Heart left ventricle (tissue), 13 donors: Measurements from ENCODE around the gene KRT74.

Experiments
- CTCF ChIP-seq, 12 donors: fragments of 200-600 bp; sonication (generic) in 4 of 12; IDR thresholded peaks; one replicate each; pipeline versions ENCODE4 v1.5.0 to v1.8.0; 2018 to 2022; ENCODE audit warnings: antibody characterized with exemption in 12 of 12, mild to moderate bottlenecking in 5 of 12
- POLR2A ChIP-seq, 2 donors: fragments of 450-650 bp; IDR thresholded peaks; one replicate each; pipeline ENCODE4 v1.6.1; 2017; ENCODE audit warnings: antibody characterized with exemption in 2 of 2, mild to moderate bottlenecking in 2 of 2, moderate library complexity in 2 of 2
- donor health status: ischemic (EF 13 %, LVEDD 7.1; RV severe dilation, severe dysfunction).
- donor health status: DM: no; HTN: yes; CAD: no.
- donor health status: DM: no; HTN: no; CAD: no.
- donor health status: ischemic (EF 25% LVEDD 6.9; RV normal size, moderate dysfunction).
- donor health status: ischemic (EF 25% LVEDD 5.7; RV mildly dilated, moderate dysfunction).
- donor health status: ischemic (EF 35%, LVEDD 5.7; RV mildly dilated, moderate dysfunction).
- donor health status: nonischemic (EF 11% LVEDD 7.7; RV severe dilation, severe dysfunction).
- donor health status: DM: yes; HTN: yes; CAD: no.
- donor health status: PGD.
- donor health status: ischemic (EF 29% LVEDD 5.4; RV normal size, mild dysfunction).
- donor health status: nonischemic (EF 23%, LVEDD 6.1; RV moderate dilation, normal function).

DNA sequence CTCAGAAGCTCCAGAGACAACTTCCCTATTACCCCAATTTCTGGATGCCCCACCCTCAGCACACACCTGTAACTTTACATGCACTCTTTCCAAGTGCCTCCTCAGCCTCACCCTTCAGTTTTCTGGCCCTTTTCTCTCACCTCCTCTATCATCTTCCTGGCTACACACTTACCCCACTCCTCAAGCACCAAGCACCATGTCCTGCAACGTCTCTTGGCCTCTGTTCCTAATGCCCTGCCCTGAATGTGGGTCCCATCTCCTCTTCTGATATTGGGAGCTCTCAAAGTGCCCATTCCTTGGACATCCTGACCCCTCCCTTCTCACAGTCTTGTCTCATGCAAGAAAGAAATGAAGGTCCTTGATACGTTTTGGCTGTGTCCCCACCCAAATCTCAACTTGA, 26.4 kb upstream of the KRT74 start:
- TF ChIP-seq CTCF (IDR thresholded peaks at IDR 0.05) (no peak), POLR2A (IDR thresholded peaks at IDR 0.05) (no peak)
